K562 (cell line): Measurements from ENCODE around the gene ZCCHC8. TPM values are rescaled to one million over a fixed set of nuclear protein-coding genes. Genes with fewer than 3 reads are reported as not detected.

Experiments used
- ATAC-seq: fragments of 200-7000 bp; cut with Tn5 transposase; 3 replicates; pipeline ENCODE4 v1.9.1; 2020; ENCODE audit warnings: moderate library complexity
- BruUV-seq: library from RNA; stranded (reverse); fragments of 400-500 nt; replicated peaks from 2 replicates; lab custom pipeline; 2021; lab: Mats Ljungman, UMichigan
- CTCF ChIA-PET: fragments of 300-600 bp; formaldehyde crosslinking; extraction: SDS; loops from one replicate; lab custom pipeline; 2021; ENCODE audit warnings: low intra/inter-chr PET ratio; lab: Yijun Ruan, JAX
- POLR2A ChIA-PET: fragments of 300-600, 350-650 bp; sonication (Branson Sonifier 250); formaldehyde crosslinking; extraction: SDS; loops from one replicate; lab custom pipeline; 2021; ENCODE audit warnings: antibody characterized with exemption, inconsistent platforms; lab: Yijun Ruan, JAX
- DNase-seq, 4 experiments: peaks; one replicate each; pipeline versions ENCODE4 v3.0.0 to v3.0.0-alpha.2; 2011 to 2018; ENCODE audit warnings: low spot score in 3 of 4, mixed read lengths in 3 of 4; ENCODE audit errors: extremely low read depth in 1 of 4
- FAIRE-seq: peaks from 2 replicates; lab custom pipeline; 2011; peaks lifted over from hg19 to GRCh38; lab: Jason Lieb, UNC
- H2AFZ ChIP-seq: 2 replicates; pipeline ENCODE4 v1.6.0; 2011; ENCODE audit warnings: low read depth, low read length, control low read depth, inconsistent platforms
- H3K27ac ChIP-seq: fragments of 200-600 bp; 3 replicates; pipeline ENCODE4 v1.8.0; 2011; ENCODE audit warnings: low read depth, mild to moderate bottlenecking, control low read depth, inconsistent platforms, low read length, moderate library complexity, mixed read lengths; ENCODE audit errors: extremely low read depth
- H3K27me3 ChIP-seq, 2 experiments: fragments of 300-600 bp in 1 of 2; 2 replicates in 1 of 2; 3 replicates in 1 of 2; pipeline versions ENCODE4 v1.6.0 to v1.8.0; 2011; ENCODE audit warnings: inconsistent platforms in 2 of 2, low read length in 2 of 2, mild to moderate bottlenecking in 1 of 2, mixed read lengths in 1 of 2, moderate library complexity in 1 of 2; ENCODE audit not compliant: control insufficient read depth in 2 of 2, insufficient read depth in 2 of 2
- H3K36me3 ChIP-seq: fragments of 300-600 bp; 3 replicates; pipeline ENCODE4 v1.8.0; 2011; ENCODE audit warnings: mild to moderate bottlenecking, low read length, inconsistent platforms; ENCODE audit not compliant: control insufficient read depth, insufficient read depth
- H3K4me1 ChIP-seq, 2 experiments: fragments of 200-600 bp in 1 of 2; replicated peaks in 1 of 2; 2 replicates in 1 of 2; 3 replicates in 1 of 2; pipeline versions ENCODE4 v1.5.1 to v1.8.0; 2011; ENCODE audit warnings: inconsistent platforms in 2 of 2, low read length in 2 of 2, mild to moderate bottlenecking in 1 of 2, mixed read lengths in 1 of 2, moderate library complexity in 1 of 2; ENCODE audit not compliant: control insufficient read depth in 2 of 2, insufficient read depth in 2 of 2
- H3K4me2 ChIP-seq: 2 replicates; pipeline ENCODE4 v1.6.1; 2011; ENCODE audit warnings: low read length, control low read depth, inconsistent platforms, mixed read lengths; ENCODE audit not compliant: insufficient read depth
- H3K4me3 ChIP-seq: fragments of 200-600 bp; sonication (generic), shearing (Covaris generic); 2 replicates; pipeline ENCODE4 v1.5.1; 2016; ENCODE audit warnings: control low read depth, inconsistent platforms
- H3K79me2 ChIP-seq: fragments of 200-600 bp; 3 replicates; pipeline ENCODE4 v1.8.0; 2011; ENCODE audit warnings: low read length, inconsistent platforms; ENCODE audit not compliant: control insufficient read depth, insufficient read depth
- H3K9ac ChIP-seq, 2 experiments: 2 replicates each; pipeline versions ENCODE4 v1.6.0 to v1.6.1; 2011; ENCODE audit warnings: low read depth in 2 of 2, low read length in 2 of 2, control low read depth in 1 of 2, inconsistent platforms in 1 of 2, mild to moderate bottlenecking in 1 of 2, mixed read lengths in 1 of 2; ENCODE audit not compliant: insufficient read depth in 1 of 2
- H3K9me1 ChIP-seq: one replicate; pipeline ENCODE4 v1.6.0; 2011; ENCODE audit warnings: inconsistent platforms, mild to moderate bottlenecking, low read length, moderate library complexity; ENCODE audit not compliant: control insufficient read depth, insufficient read depth
- H3K9me3 ChIP-seq: replicated peaks from 2 replicates; pipeline ENCODE4 v1.5.1; 2011; ENCODE audit warnings: low read depth, low read length, inconsistent platforms; ENCODE audit not compliant: control insufficient read depth, insufficient read depth
- H4K20me1 ChIP-seq: replicated peaks from 2 replicates; pipeline ENCODE4 v1.6.1; 2011; ENCODE audit warnings: low read length, inconsistent platforms, mixed read lengths; ENCODE audit not compliant: control insufficient read depth, insufficient read depth
- DLX4 ChIP-seq: fragments of 250-450 bp; sonication (Bioruptor Pico); IDR thresholded peaks from 2 replicates; pipeline ENCODE4 v1.6.1; 2021; ENCODE audit warnings: mild to moderate bottlenecking
- EHMT2 ChIP-seq: fragments of 450-650 bp; IDR thresholded peaks from 2 replicates; pipeline ENCODE4 v1.6.1; 2018; ENCODE audit warnings: antibody characterized with exemption
- HOMEZ ChIP-seq: fragments of 250-450 bp; sonication (Bioruptor Pico); IDR thresholded peaks from 2 replicates; pipeline ENCODE4 v1.4.0; 2020; ENCODE audit warnings: mild to moderate bottlenecking, moderate library complexity
- PRDM10 ChIP-seq: fragments of 450-650 bp; IDR thresholded peaks from 2 replicates; pipeline ENCODE4 v1.6.1; 2018; ENCODE audit not compliant: partially characterized antibody
- SMC3 ChIP-seq: conservative IDR thresholded peaks from 2 replicates; pipeline ENCODE4 v1.6.1; 2011; ENCODE audit warnings: low read depth, low read length, improper control_type of control experiment; ENCODE audit not compliant: insufficient read depth
- ZNF184 ChIP-seq: sonication (generic); formaldehyde crosslinking; IDR thresholded peaks from 2 replicates; pipeline ENCODE4 v1.5.0; 2020; ENCODE audit warnings: missing genetic modification reagents
- WGBS: fragments of 100-300 bp; shearing (Covaris generic); methylation state at CpG from one replicate; pipeline ENCODE4 v1.1.6; 2016; ENCODE audit warnings: low coverage, mixed read lengths; ENCODE audit not compliant: insufficient coverage; ENCODE audit errors: missing lambda C conversion rate; 5-methylcytosine and 5-hydroxymethylcytosine counted together
- in situ Hi-C: fragments of 300-500 bp; cut with MboI; formaldehyde crosslinking; loops from 4 replicates; pipeline ENCODE4 v1.15.0; 2018; ENCODE audit warnings: inconsistent platforms, mixed read lengths
- intact Hi-C: fragments of 100-400 bp; cut with micrococcal nuclease; formaldehyde crosslinking; loops from 2 replicates; pipeline ENCODE4 v1.14.2; 2022
- polyA plus RNA-seq, 8 experiments: library from polyadenylated mRNA; depleted of rRNA in 4 of 8; stranded (reverse) in 5 of 8; unstranded in 3 of 8; fragments of >200 nt; fragmentation: Nextera tagmentation in 2 of 8; fragmentation: Illumina TruSeq in 1 of 8; extraction: Ambion mirVana in 2 of 8; extraction: Trizol in 1 of 8; gene quantifications; 2 replicates each; pipeline versions ENCODE4 v1.2.1 to v1.2.3, GENCODE V29; 2011 to 2014; ENCODE audit warnings: inconsistent platforms in 1 of 8, missing spikeins in 1 of 8
- total RNA-seq, 7 experiments: library from RNA; depleted of rRNA in 6 of 7; stranded (reverse); fragments of >200 nt in 6 of 7; fragmentation: Illumina TruSeq in 2 of 7; extraction: Trizol in 2 of 7; gene quantifications; 2 replicates each; pipeline versions ENCODE4 v1.2.1 to v1.2.3, GENCODE V29; 2011 to 2021; ENCODE audit warnings: low replicate concordance in 1 of 7

ZCCHC8 gene
- total and polyA plus RNA-seq, 9 of the 15 experiments (the other 6 are each of a cell fraction or from before 2014, with no cell fraction given), result 14.8 to 50.9 (median 34.1) TPM

- Histone ChIP-seq H3K9me3 (no peaks in the 10 kb centered on the region), H3K4me3 (no peak overlapping the region), H3K9ac (no peak overlapping the region), H3K79me2 (no peaks in the 10 kb centered on the region), H3K4me1 (0 out of 5 replicates have a peak, but pooled peaks cover 0 to 5% of the 10 kb centered on the region in 2 experiments), H2AFZ (no peak overlapping the region), H3K27me3 (no peaks in the 10 kb centered on the region), H3K4me2 (no peak overlapping the region), H3K9me1 (no peaks in the 10 kb centered on the region), H3K36me3 (peaks cover 68% of the 10 kb centered on the region), H4K20me1 (no peaks in the 10 kb centered on the region), H3K27ac (no peak overlapping the region; the same call in 2 of the 3 replicates)
- BruUV-seq, result no TSS peak
- FAIRE-seq, result no peak
- ATAC-seq, result no peak
- intact Hi-C loops (no loop called here), in situ Hi-C loops (no loop called here)
- no peak for TF ChIP-seq HOMEZ (CRISPR knock-in tag)
- TF ChIP-seq PRDM10, result no peak
- TF ChIP-seq SMC3, result no peak
- TF ChIP-seq EHMT2, result no peak
- TF ChIP-seq ZNF184 (CRISPR knock-in tag), result no peak
- TF ChIP-seq DLX4 (CRISPR knock-in tag), result no peak
- no peak for DNase-seq
- WGBS, result 95% methylated on average over 2 of the region's 2 CpGs
- ChIA-PET CTCF (no interaction called here), POLR2A (interaction anchor here (1.5 to 4.0 kb wide), 3 partner anchors 11 to 74 kb away, joined by 8 to 43 read pairs (median 13); no protein-coding TSS in a partner anchor)
These were observed 26.4 kb downstream of the ZCCHC8 start for GRCh38 chr12:122474324-122474716.
